Mononuclear cell (primary cell): ENCODE measurements around the gene POMGNT2. TPM values are rescaled to one million over a fixed set of nuclear protein-coding genes. Genes with fewer than 3 reads are reported as not detected.

ENCODE experiments used
- H3K27me3 ChIP-seq: 2 replicates; pipeline ENCODE4 v1.6.0; 2011; ENCODE audit warnings: low read length, control low read depth; ENCODE audit not compliant: insufficient read depth
- H3K4me1 ChIP-seq: 2 replicates; pipeline ENCODE4 v1.5.1; 2011; ENCODE audit warnings: mild to moderate bottlenecking, low read length, control low read depth; ENCODE audit not compliant: insufficient read depth
- H3K4me3 ChIP-seq: 2 replicates; pipeline ENCODE4 v1.5.1; 2011; ENCODE audit warnings: mild to moderate bottlenecking, low read length, moderate library complexity
- H3K9me3 ChIP-seq: 2 replicates; pipeline ENCODE4 v1.5.1; 2011; ENCODE audit warnings: low read depth, mild to moderate bottlenecking, control low read depth, low read length
- total RNA-seq: library from RNA; depleted of rRNA; stranded (reverse); fragments of >200 nt; gene quantifications from one replicate; pipeline ENCODE4 v1.2.3, GENCODE V29; 2012

Gene POMGNT2
- total RNA-seq, 1 donor, result 3.6 TPM

GRCh38 chr3:43031485-43031884, 74.4 kb downstream of the POMGNT2 start:
- Histone ChIP-seq H3K27me3 (no peaks in the 10 kb centered on the region), H3K9me3 (no peaks in the 10 kb centered on the region), H3K4me3 (no peak overlapping the region), H3K4me1 (peaks cover 6% of the 10 kb centered on the region)

- H3K4me3 ChIP-seq, result no peak overlapping the region
- peaks cover 7% of the 10 kb centered on the region for H3K4me1 ChIP-seq
- H3K27me3 ChIP-seq, result no peaks in the 10 kb centered on the region
- H3K9me3 ChIP-seq, result no peaks in the 10 kb centered on the region
Observed at GRCh38 chr3:43030162-43030935, 75.5 kb downstream of the POMGNT2 start.

Other genes starting within 250 kb of the POMGNT2 start
- under 0.01 TPM for gene CYP8B1, start 230.2 kb downstream of the POMGNT2 start, total RNA-seq
- gene ZNF662, start 199.9 kb downstream of the POMGNT2 start, total RNA-seq, result 1.2 TPM
- gene GASK1A, start 126.8 kb downstream of the POMGNT2 start, total RNA-seq, result 0.10 TPM
- 238 TPM for gene SNRK, start 180.5 kb upstream of the POMGNT2 start, total RNA-seq